Smooth muscle cell (in vitro differentiated cells): ENCODE measurements around the gene ST8SIA1. TPM values are rescaled to one million over a fixed set of nuclear protein-coding genes. Genes with fewer than 3 reads are reported as not detected.

Source experiments
- DNase-seq: peaks from one replicate; lab custom pipeline; 2025; ENCODE audit not compliant: unreplicated experiment; lab: John Stamatoyannopoulos, UW
- H2AFZ ChIP-seq: fragments of 200-600 bp; sonication (generic); 2 replicates; pipeline ENCODE4 v1.6.0; 2016; ENCODE audit warnings: antibody characterized with exemption, low read depth, mild to moderate bottlenecking
- H3F3A ChIP-seq: fragments of 200-600 bp; sonication (generic); 2 replicates; pipeline ENCODE4 v1.6.0; 2017; ENCODE audit warnings: antibody characterized with exemption, low read depth
- H3K27ac ChIP-seq: fragments of 200-600 bp; sonication (generic); 2 replicates; pipeline ENCODE4 v1.5.1; 2016; ENCODE audit warnings: low read depth, mild to moderate bottlenecking
- H3K27me3 ChIP-seq: fragments of 200-600 bp; sonication (generic); 2 replicates; pipeline ENCODE4 v1.6.1; 2016; ENCODE audit warnings: low read depth, mild to moderate bottlenecking
- H3K36me3 ChIP-seq: fragments of 200-600 bp; sonication (generic); 2 replicates; pipeline ENCODE4 v1.5.1; 2016; ENCODE audit warnings: low read depth
- H3K4me1 ChIP-seq: fragments of 200-600 bp; sonication (generic); 2 replicates; pipeline ENCODE4 v1.5.1; 2016; ENCODE audit warnings: low read depth
- H3K4me2 ChIP-seq: fragments of 200-600 bp; sonication (generic); 2 replicates; pipeline ENCODE4 v1.6.0; 2016; ENCODE audit warnings: mild to moderate bottlenecking
- H3K4me3 ChIP-seq: fragments of 200-600 bp; sonication (generic); 2 replicates; pipeline ENCODE4 v1.5.1; 2016; ENCODE audit warnings: mild to moderate bottlenecking
- H3K79me2 ChIP-seq: fragments of 200-600 bp; sonication (generic); 2 replicates; pipeline ENCODE4 v1.6.0; 2016; ENCODE audit warnings: low read depth, mild to moderate bottlenecking
- H3K9ac ChIP-seq: fragments of 200-600 bp; sonication (generic); 2 replicates; pipeline ENCODE4 v1.6.0; 2016; ENCODE audit warnings: low read depth
- H3K9me3 ChIP-seq: fragments of 200-600 bp; sonication (generic); replicated peaks from 2 replicates; pipeline ENCODE4 v1.5.1; 2016; ENCODE audit warnings: low read depth
- H4K20me1 ChIP-seq: fragments of 200-600 bp; sonication (generic); 2 replicates; pipeline ENCODE4 v1.6.0; 2016; ENCODE audit warnings: low read depth
- WGBS: methylation state at CpG from one replicate; pipeline ENCODE4 v1.1.7; 2016; ENCODE audit warnings: low lambda C conversion rate; 5-methylcytosine and 5-hydroxymethylcytosine counted together
- polyA plus RNA-seq: library from polyadenylated mRNA; unstranded; fragments of >200 nt; fragmentation: Nextera tagmentation; extraction: Ambion mirVana; gene quantifications from 2 replicates; pipeline ENCODE4 v1.2.1, GENCODE V29; 2016
- total RNA-seq: library from RNA; depleted of rRNA; stranded (reverse); fragments of >200 nt; gene quantifications from 2 replicates; pipeline ENCODE4 v1.2.3, GENCODE V29; 2014
- TF ChIP-seq, protein P1 (sequence below): fragments of 200-600 bp; sonication (generic); IDR thresholded peaks from 2 replicates; pipeline ENCODE4 v1.5.1; 2017; ENCODE audit warnings: borderline replicate concordance, mild to moderate bottlenecking, antibody characterized with exemption; ENCODE audit not compliant: insufficient read depth, poor library complexity, severe bottlenecking

The ST8SIA1 gene
- total and polyA plus RNA-seq, 2 experiments from 2014 or later: 3.7 to 5.3 TPM

DNA sequence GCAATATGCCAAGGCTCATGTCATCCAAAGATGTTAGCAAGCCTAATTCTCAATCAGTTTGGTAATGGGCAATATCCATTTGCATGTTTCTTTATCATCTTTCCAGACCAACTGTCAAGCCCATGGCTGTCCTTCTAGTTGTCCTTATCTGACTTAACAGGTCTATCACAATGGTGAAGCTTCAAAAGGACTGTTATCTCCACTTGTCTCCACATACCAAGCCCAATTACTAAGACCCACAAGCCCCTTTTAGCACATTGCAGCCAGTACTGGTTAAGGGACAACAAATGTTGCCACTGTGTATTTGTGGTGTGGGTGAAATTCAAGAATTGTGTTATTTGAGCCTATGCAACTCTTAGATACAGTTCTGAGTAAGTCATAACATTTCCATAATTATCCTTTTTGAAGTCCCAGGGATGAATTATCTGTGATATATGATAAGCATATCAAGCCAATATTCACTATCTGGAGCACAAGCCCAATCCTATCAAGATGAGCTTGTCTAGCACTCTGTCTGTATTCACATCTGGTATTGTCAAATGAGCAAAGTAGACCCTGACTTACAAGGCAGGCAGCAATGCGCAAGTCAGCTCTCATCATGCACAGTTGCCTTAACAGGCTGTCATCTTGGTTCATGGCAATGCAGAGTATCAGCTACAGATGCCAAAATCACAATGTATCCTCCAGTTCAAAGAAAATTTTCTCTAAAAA, 19.3 kb upstream of the ST8SIA1 start:
- TF ChIP-seq, protein P1, sequence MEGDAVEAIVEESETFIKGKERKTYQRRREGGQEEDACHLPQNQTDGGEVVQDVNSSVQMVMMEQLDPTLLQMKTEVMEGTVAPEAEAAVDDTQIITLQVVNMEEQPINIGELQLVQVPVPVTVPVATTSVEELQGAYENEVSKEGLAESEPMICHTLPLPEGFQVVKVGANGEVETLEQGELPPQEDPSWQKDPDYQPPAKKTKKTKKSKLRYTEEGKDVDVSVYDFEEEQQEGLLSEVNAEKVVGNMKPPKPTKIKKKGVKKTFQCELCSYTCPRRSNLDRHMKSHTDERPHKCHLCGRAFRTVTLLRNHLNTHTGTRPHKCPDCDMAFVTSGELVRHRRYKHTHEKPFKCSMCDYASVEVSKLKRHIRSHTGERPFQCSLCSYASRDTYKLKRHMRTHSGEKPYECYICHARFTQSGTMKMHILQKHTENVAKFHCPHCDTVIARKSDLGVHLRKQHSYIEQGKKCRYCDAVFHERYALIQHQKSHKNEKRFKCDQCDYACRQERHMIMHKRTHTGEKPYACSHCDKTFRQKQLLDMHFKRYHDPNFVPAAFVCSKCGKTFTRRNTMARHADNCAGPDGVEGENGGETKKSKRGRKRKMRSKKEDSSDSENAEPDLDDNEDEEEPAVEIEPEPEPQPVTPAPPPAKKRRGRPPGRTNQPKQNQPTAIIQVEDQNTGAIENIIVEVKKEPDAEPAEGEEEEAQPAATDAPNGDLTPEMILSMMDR: no peak
- DNase-seq: no peak
- Histone ChIP-seq H2AFZ (no peak overlapping the region), H3K4me3 (no peak overlapping the region), H3K4me2 (no peak overlapping the region), H3K27ac (no peak overlapping the region), H3K27me3 (peaks cover 3% of the 10 kb centered on the region), H3K9me3 (no peaks in the 10 kb centered on the region), H4K20me1 (no peaks in the 10 kb centered on the region), H3K36me3 (no peaks in the 10 kb centered on the region), H3K9ac (no peak overlapping the region), H3F3A (no peaks in the 10 kb centered on the region), H3K79me2 (no peaks in the 10 kb centered on the region), H3K4me1 (no peaks in the 10 kb centered on the region)
- WGBS: 93% methylated on average over 1 of the region's 1 CpG

DNA sequence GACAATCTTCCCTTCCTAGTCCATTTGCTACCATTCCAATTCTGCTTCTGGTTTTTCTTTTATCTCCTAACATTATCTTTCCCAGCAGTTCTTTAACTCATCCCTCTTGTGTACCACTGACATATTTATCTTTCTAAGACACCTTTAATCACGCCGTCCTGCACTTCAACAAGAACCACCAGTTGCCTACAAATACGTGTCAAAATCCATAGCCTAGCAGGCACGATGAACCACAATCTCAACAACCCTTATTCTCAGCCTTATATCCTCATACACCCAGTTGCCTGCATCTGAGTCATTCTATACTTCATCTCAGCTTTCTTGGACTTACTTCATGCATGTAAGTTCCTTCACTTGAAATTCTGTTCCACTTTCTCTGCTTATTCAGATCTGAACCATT, 16.4 kb upstream of the ST8SIA1 start:
- 49% methylated on average over 4 of the region's 4 CpGs for WGBS
- Histone ChIP-seq H2AFZ (no peak overlapping the region), H3K36me3 (no peaks in the 10 kb centered on the region), H3K4me3 (no peak overlapping the region), H3K4me1 (no peaks in the 10 kb centered on the region), H3K27me3 (peaks cover 6% of the 10 kb centered on the region), H3K9ac (no peak overlapping the region), H3K79me2 (no peaks in the 10 kb centered on the region), H4K20me1 (no peaks in the 10 kb centered on the region), H3F3A (no peaks in the 10 kb centered on the region), H3K4me2 (no peak overlapping the region), H3K9me3 (no peaks in the 10 kb centered on the region), H3K27ac (no peak overlapping the region)
- DNase-seq: no peak
- TF ChIP-seq, protein P1: no peak

DNA sequence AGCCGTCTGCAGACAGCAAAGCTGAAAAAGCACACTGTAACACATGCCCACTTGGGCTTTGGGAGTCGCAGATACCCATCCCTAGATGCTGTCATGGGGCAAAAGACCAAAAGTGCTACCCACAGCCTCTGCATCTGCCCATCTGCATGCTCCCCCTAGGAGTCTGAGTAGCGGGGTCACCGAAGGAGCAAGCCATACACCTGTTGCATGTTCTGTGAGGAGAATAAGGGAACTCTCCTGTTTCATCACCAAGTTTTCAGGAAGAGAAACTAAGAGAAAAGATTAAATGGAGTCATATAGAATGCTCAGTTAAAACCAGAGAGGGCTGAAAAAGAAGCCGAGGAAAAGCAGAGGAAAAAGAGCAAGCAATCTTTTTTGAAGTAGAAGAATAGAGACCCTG, 13.7 kb upstream of the ST8SIA1 start:
- Histone ChIP-seq H3K4me1 (no peaks in the 10 kb centered on the region), H4K20me1 (no peaks in the 10 kb centered on the region), H3K4me3 (no peak overlapping the region), H3K9me3 (no peaks in the 10 kb centered on the region), H3K36me3 (no peaks in the 10 kb centered on the region), H3K27me3 (peaks cover 6% of the 10 kb centered on the region), H3K27ac (no peak overlapping the region), H3K79me2 (no peaks in the 10 kb centered on the region), H2AFZ (no peak overlapping the region), H3F3A (no peaks in the 10 kb centered on the region), H3K4me2 (no peak overlapping the region), H3K9ac (no peak overlapping the region)
- TF ChIP-seq, protein P1: no peak
- DNase-seq: no peak
- 87% methylated on average over 5 of the region's 5 CpGs for WGBS

DNA sequence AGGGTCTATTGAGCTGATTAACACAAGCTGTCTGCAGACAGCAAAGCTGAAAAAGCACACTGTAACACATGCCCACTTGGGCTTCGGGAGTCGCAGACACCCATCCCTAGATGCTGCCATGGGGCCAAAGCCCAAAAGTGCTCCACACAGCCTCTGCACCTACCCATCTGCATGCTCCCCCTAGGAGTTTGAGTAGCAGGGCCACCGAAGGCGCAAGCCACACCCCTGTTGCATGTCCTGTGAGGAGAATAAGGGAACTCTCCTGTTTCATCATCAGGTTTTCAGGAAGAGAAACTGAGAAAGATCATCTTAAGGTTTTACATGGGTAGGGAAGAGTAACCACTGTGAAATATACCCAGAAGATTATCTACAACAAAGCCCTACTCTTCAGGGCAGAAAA, 5.6 kb upstream of the ST8SIA1 start:
- Histone ChIP-seq H3F3A (no peaks in the 10 kb centered on the region), H3K9me3 (no peaks in the 10 kb centered on the region), H3K4me3 (no peak overlapping the region), H3K27ac (no peak overlapping the region), H2AFZ (no peak overlapping the region), H3K27me3 (no peaks in the 10 kb centered on the region), H3K9ac (no peak overlapping the region), H3K79me2 (no peaks in the 10 kb centered on the region), H3K36me3 (no peaks in the 10 kb centered on the region), H3K4me2 (no peak overlapping the region), H4K20me1 (no peaks in the 10 kb centered on the region), H3K4me1 (no peaks in the 10 kb centered on the region)
- TF ChIP-seq, protein P1: no peak
- WGBS: 64% methylated on average over 4 of the region's 4 CpGs
- DNase-seq: no peak
